ENCODE data around the gene ENOX1.

The ENOX1 gene

GRCh38 chr13:43785650-43786471 lies 911 bp downstream of the ENOX1 start:
- FAIRE-seq (no peak), DNase-seq (ENCODE audit: insufficient read length, low spot score) (no peak)

GRCh38 chr13:43785261-43785649 lies 1.5 kb downstream of the ENOX1 start:
- no peak for FAIRE-seq

GRCh38 chr13:43784496-43784895 lies 2.3 kb downstream of the ENOX1 start:
- DNase-seq (ENCODE audit: insufficient read length, low spot score) (no peak), FAIRE-seq (no peak)

More at GRCh38 chr13:43785261-43785649, 1.5 kb downstream of the ENOX1 start:
- no peak for DNase-seq (ENCODE audit: insufficient read length, low spot score)

GRCh38 chr13:43783820-43784219 lies 3.0 kb downstream of the ENOX1 start:
- DNase-seq (ENCODE audit: insufficient read length, low spot score) (no peak), FAIRE-seq (no peak)

GRCh38 chr13:43782686-43783085 lies 4.1 kb downstream of the ENOX1 start:
- no peak for DNase-seq (ENCODE audit: insufficient read length, low spot score)
- no peak for FAIRE-seq

GRCh38 chr13:43780666-43781065 lies 6.1 kb downstream of the ENOX1 start:
- FAIRE-seq (no peak), DNase-seq (ENCODE audit: insufficient read length, low spot score) (no peak)

- FAIRE-seq, result no peak
Observed at GRCh38 chr13:43776501-43777079, 10.2 kb downstream of the ENOX1 start.

GRCh38 chr13:43776006-43776405 lies 10.8 kb downstream of the ENOX1 start:
- FAIRE-seq (no peak), DNase-seq (ENCODE audit: insufficient read length, low spot score) (no peak)

More at GRCh38 chr13:43776501-43777079, 10.2 kb downstream of the ENOX1 start:
- no peak for DNase-seq (ENCODE audit: insufficient read length, low spot score)

- DNase-seq (ENCODE audit: insufficient read length, low spot score) (no peak), FAIRE-seq (no peak)
Observed at GRCh38 chr13:43773602-43774001, 13.2 kb downstream of the ENOX1 start.

- FAIRE-seq (no peak), DNase-seq (ENCODE audit: insufficient read length, low spot score) (no peak)
Observed at GRCh38 chr13:43770871-43771270, 15.9 kb downstream of the ENOX1 start.

- no peak for FAIRE-seq
Observed at GRCh38 chr13:43769529-43769928, 17.2 kb downstream of the ENOX1 start.

GRCh38 chr13:43767341-43767931 lies 19.3 kb downstream of the ENOX1 start:
- no peak for FAIRE-seq

More at GRCh38 chr13:43769529-43769928, 17.2 kb downstream of the ENOX1 start:
- DNase-seq (ENCODE audit: insufficient read length, low spot score), result no peak

GRCh38 chr13:43766725-43767124 lies 20.0 kb downstream of the ENOX1 start:
- no peak for FAIRE-seq
- DNase-seq (ENCODE audit: insufficient read length, low spot score), result no peak

More at GRCh38 chr13:43767341-43767931, 19.3 kb downstream of the ENOX1 start:
- DNase-seq (ENCODE audit: insufficient read length, low spot score), result no peak

GRCh38 chr13:43764349-43764748 lies 22.4 kb downstream of the ENOX1 start:
- FAIRE-seq (no peak), DNase-seq (ENCODE audit: insufficient read length, low spot score) (no peak)

GRCh38 chr13:43763143-43763759 lies 23.5 kb downstream of the ENOX1 start:
- DNase-seq (ENCODE audit: insufficient read length, low spot score) (no peak), FAIRE-seq (no peak)

GRCh38 chr13:43761616-43762315 lies 25.0 kb downstream of the ENOX1 start:
- no peak for FAIRE-seq
- no peak for DNase-seq (ENCODE audit: insufficient read length, low spot score)

- no peak for FAIRE-seq
- DNase-seq (ENCODE audit: insufficient read length, low spot score), result no peak
Observed at GRCh38 chr13:43760257-43760656, 26.5 kb downstream of the ENOX1 start.

- peak; percentile 28 for FAIRE-seq
- DNase-seq (ENCODE audit: insufficient read length, low spot score), result no peak
Observed at GRCh38 chr13:43758834-43759233, 27.9 kb downstream of the ENOX1 start.

GRCh38 chr13:43757266-43757665 lies 29.5 kb downstream of the ENOX1 start:
- DNase-seq (ENCODE audit: insufficient read length, low spot score) (no peak), FAIRE-seq (no peak)

- FAIRE-seq, result no peak
- no peak for DNase-seq (ENCODE audit: insufficient read length, low spot score)
Observed at GRCh38 chr13:43755844-43756243, 30.9 kb downstream of the ENOX1 start.

GRCh38 chr13:43751624-43752023 lies 35.1 kb downstream of the ENOX1 start:
- FAIRE-seq (no peak), DNase-seq (ENCODE audit: insufficient read length, low spot score) (no peak)

All from GM19239 (cell line).